Tibial artery (tissue), 4 donors: ENCODE data around the gene CARS2.
A peak's percentile ranks its signal among the peaks of the same experiment; 100 is the strongest.
"Not testable (repeated sequence)": the region's sequence is repeated elsewhere in the genome, so short reads cannot be mapped to it uniquely, and the experiment has no call there.

Experiments
- DNase-seq, 2 donors: peaks; one replicate each; pipeline ENCODE4 v3.0.0-alpha.2; 2019
- H3K27ac ChIP-seq, 2 donors: fragments of 200-600 bp; sonication (generic) in 1 of 2; 1 replicate in 1 of 2; 2 replicates in 1 of 2; pipeline ENCODE4 v1.5.1; 2018 to 2019; ENCODE audit warnings: mild to moderate bottlenecking in 1 of 2
- H3K27me3 ChIP-seq, 2 donors: fragments of 200-600 bp; sonication (generic) in 1 of 2; one replicate each; pipeline versions ENCODE4 v1.5.1 to v1.6.0; 2016 to 2019
- H3K36me3 ChIP-seq, 3 donors: fragments of 200-600 bp; sonication (generic) in 2 of 3; one replicate each; pipeline ENCODE4 v1.5.1; 2016 to 2019; ENCODE audit warnings: mild to moderate bottlenecking in 2 of 3
- H3K4me1 ChIP-seq, 4 donors: fragments of 200-600 bp; sonication (generic) in 2 of 4; 1 replicate in 3 of 4; 2 replicates in 1 of 4; pipeline ENCODE4 v1.5.1; 2016 to 2019
- H3K4me3 ChIP-seq, 2 donors: fragments of 200-600 bp; sonication (generic) in 1 of 2; 1 replicate in 1 of 2; 2 replicates in 1 of 2; pipeline ENCODE4 v1.5.1; 2018 to 2019; ENCODE audit warnings: mild to moderate bottlenecking in 2 of 2
- H3K9me3 ChIP-seq, 3 donors: fragments of 200-600 bp; sonication (generic) in 1 of 3; one replicate each; pipeline ENCODE4 v1.5.1; 2016 to 2019
- intact Hi-C: fragments of 100-400 bp; cut with DNase I; formaldehyde crosslinking; loops from one replicate; pipeline ENCODE4 v1.15.0; 2023; ENCODE audit warnings: low total_unique reads
- TF ChIP-seq, protein P1 (sequence below), 2 experiments: fragments of 200-600 bp in 1 of 2; fragments of 450-650 bp in 1 of 2; IDR thresholded peaks; one replicate each; pipeline ENCODE4 v1.5.1; 2017 to 2019; ENCODE audit warnings: antibody characterized with exemption in 2 of 2, mild to moderate bottlenecking in 1 of 2, moderate library complexity in 1 of 2

CARS2 gene

DNA sequence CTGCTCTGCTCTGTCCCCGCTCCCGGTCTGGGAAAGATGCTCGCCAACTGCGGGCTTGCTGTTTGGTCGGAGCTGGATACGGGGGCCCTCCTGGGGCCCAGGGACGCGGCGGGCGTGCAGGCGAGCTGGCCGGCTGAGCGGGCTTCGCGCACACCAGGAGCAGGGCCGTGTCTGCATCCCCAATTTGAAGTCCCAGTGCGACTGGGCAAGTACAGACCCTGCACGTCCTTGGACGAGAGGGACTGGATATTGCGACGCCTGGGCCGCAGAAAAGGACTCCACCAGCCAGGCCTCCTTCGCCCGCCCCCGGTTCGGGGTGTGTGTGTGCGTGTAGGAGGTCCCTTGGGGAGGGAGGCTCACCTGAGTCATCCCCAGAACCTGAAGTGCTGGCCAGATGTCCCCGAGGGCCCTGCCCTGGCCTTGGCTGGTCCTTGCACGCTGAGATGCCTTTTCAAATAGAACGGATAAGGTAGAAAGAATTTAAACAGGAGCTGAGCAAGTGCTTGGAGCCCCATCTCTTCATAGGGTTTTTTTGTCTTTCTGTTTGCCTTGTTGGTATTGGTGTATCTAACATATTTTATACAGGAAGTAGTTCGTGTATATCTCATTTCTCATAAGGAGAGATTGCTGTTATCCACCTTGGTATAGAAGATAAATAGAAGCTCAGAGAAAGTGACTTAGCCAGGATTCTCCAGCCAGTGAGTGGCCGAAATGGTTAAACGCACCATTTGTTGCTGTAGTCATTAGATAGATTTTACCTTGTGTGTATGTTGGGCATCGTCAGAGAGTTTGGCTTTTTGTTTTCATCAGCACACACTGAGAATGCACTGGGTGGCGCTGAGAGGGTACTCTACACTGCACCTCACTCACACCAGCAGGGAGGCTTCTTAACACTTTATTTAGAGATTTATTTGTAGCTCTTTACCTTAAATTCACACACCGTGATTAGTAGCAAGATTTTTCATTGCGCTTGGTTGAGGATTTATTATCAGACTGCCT lies 89.5 kb downstream of the CARS2 start:
- intact Hi-C loops: loop anchor here (10.0 kb wide), 1 partner anchor 438 kb away; no protein-coding TSS in a partner anchor
- Histone ChIP-seq H3K9me3 (no peaks in the 10 kb centered on the region), H3K27ac (peak overlapping the region; percentile 95 to 97), H3K27me3 (no peaks in the 10 kb centered on the region), H3K4me3 (peak overlapping the region; percentile 87 to 88), H3K36me3 (no peaks in the 10 kb centered on the region), H3K4me1 (peaks cover 8 to 38% (median 26%) of the 10 kb centered on the region in 4 donors)
- peak; percentile 38 to 77 for DNase-seq
- TF ChIP-seq, protein P1, sequence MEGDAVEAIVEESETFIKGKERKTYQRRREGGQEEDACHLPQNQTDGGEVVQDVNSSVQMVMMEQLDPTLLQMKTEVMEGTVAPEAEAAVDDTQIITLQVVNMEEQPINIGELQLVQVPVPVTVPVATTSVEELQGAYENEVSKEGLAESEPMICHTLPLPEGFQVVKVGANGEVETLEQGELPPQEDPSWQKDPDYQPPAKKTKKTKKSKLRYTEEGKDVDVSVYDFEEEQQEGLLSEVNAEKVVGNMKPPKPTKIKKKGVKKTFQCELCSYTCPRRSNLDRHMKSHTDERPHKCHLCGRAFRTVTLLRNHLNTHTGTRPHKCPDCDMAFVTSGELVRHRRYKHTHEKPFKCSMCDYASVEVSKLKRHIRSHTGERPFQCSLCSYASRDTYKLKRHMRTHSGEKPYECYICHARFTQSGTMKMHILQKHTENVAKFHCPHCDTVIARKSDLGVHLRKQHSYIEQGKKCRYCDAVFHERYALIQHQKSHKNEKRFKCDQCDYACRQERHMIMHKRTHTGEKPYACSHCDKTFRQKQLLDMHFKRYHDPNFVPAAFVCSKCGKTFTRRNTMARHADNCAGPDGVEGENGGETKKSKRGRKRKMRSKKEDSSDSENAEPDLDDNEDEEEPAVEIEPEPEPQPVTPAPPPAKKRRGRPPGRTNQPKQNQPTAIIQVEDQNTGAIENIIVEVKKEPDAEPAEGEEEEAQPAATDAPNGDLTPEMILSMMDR (IDR thresholded peaks at IDR 0.05): no peak

DNA sequence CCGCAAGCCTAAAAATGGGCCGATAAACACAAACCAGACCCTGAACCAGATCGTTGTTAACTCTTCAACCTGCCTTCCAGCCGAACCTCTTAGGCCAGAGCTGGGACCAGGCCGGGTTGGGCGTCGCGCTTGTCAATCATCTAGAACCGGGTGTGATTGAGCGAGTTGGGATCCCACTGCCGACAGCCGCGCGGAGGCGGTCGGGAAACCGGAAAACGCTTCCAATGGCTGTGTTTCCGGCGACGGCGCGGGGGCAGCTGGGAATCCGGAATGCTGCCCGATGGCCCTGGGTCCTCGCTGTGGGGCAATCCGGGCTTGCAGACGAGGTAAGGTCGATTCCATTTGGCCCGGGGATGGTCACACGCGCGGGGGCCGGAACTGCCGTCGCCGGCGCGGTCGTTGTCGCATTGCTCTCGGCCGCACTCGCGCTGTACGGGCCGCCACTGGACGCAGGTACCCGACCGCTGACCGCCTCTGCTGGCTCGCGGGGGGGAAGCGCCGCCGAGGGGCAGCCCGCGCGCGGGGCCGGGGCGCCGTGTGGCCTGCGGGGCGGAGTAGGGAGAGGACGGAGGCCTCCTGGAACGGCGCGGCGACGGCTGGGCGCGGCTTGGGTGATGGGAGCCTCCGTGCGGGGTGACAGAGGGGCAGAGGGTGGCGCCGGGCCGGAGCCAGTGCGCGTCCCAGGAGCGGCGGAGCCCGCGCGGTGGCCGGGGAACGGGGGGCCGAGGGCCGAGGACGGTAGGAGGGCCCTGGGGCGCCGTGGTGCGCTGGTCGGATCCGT lies 90.4 kb downstream of the CARS2 start, which contains the start of gene NAXD:
Gene NAXD (plus strand): TSS at position 224 of the 781 bp plus-strand sequence. CDS start 57 bp downstream, at position 281.
- intact Hi-C loops: loop anchor here (10.0 kb wide), 1 partner anchor 439 kb away; no protein-coding TSS in a partner anchor
- H3K9me3 ChIP-seq: no peaks in the 10 kb centered on the region
- H3K36me3 ChIP-seq: no peaks in the 10 kb centered on the region
- H3K4me3 ChIP-seq: peak within 1 kb of the TSS; percentile 87 to 88
- peak within 1 kb of the TSS; percentile 95 to 97 for H3K27ac ChIP-seq
- DNase-seq: peak; percentile 92 to 96
- TF ChIP-seq, protein P1 (IDR thresholded peaks at IDR 0.05): peak in 1 of 2 experiments; percentile 21
- no peaks in the 10 kb centered on the region for H3K27me3 ChIP-seq
- H3K4me1 ChIP-seq: peaks cover 8 to 38% (median 24%) of the 10 kb centered on the region in 4 donors

DNA sequence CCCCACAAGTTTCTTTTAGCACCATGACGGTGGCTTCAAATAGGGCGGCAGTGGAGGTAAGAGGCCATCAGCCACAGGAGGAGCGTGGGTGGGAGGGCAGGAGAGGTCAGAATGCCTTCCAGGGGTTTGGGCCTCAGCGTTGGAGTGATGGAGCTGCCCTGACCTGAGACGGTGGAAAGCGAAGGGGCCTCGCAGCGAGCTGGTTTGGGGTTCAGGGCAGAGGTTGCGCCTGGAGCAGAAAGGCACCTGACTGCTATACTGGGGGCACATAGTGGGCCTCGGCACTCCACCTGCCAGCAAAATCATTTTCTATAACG lies 91.0 kb downstream of the CARS2 start:
- H3K36me3 ChIP-seq: no peaks in the 10 kb centered on the region
- intact Hi-C loops: loop anchor here (10.0 kb wide), 1 partner anchor 440 kb away; no protein-coding TSS in a partner anchor
- TF ChIP-seq, protein P1 (IDR thresholded peaks at IDR 0.05): no peak

DNA sequence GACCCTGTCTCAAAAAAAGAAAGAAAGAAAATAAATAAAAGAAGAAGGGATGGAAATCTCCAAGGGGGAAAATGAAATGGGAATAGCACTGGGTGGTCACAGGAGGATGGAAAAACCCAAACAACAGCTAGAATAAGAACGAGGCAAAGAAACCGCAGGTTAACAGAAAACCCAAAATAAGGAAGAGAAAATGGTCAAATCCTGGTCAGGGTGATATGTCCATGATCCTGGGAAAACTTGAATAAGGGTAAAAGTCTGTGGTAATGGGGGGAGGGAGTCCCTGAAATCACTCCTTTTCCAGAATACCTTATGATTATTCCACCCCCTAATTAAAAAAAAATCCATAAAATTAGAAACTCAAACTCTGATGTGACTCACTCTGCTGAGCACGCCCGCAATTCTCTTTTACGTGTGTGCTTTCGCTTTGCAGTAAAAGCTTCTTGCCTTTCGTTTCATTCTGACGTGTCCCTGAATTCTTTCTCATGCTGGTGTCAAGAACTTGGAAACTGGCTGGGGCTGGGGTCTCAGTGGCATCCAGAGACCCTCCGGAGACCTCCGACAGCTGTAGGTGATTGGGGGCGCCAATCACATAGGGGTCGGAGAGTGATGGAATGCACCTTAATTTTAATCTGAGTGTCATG lies 94.8 kb downstream of the CARS2 start:
- no peak overlapping the region for H3K27ac ChIP-seq
- TF ChIP-seq, protein P1 (IDR thresholded peaks at IDR 0.05): no peak
- intact Hi-C loops: loop anchor here (10.0 kb wide), 1 partner anchor 444 kb away; no protein-coding TSS in a partner anchor

More for the DNA sequence above, 91.0 kb downstream of the CARS2 start:
- H3K4me3 ChIP-seq: peak overlapping the region; percentile 87 to 88
- no peak for DNase-seq
- H3K27ac ChIP-seq: peak overlapping the region; percentile 95 to 97
- peaks cover 8 to 35% (median 24%) of the 10 kb centered on the region in 4 donors for H3K4me1 ChIP-seq
- H3K9me3 ChIP-seq: no peaks in the 10 kb centered on the region
- no peaks in the 10 kb centered on the region for H3K27me3 ChIP-seq

DNA sequence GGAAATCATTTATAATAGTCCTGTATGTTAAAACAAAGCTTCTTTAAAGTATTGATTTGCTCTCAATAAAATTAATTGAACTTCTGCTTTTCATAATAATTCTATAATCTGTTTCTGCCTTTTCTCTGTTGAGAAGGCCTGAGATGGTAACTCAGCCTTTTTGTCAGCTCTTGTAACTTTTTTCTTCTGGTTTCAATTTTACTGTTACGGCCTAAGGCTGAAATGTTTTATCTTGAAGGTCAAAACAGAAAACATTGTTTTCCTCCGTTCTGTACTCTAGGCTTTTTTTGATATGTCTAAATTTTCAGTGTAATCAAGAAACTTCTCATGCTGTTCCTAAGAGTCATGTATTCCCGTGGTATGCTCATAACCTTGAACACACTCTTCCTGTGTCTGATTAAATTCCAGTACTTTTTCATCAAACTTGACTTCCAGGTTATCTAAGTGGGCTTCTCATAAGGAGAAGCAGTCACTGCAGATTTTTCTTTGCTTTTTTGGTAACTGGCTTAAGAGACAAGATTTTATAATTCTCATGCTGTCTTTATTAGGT lies 98.2 kb downstream of the CARS2 start:
- no peak overlapping the region for H3K4me3 ChIP-seq
- H3K36me3 ChIP-seq: no peaks in the 10 kb centered on the region
- H3K4me1 ChIP-seq: no peaks in the 10 kb centered on the region
- no peaks in the 10 kb centered on the region for H3K9me3 ChIP-seq
- TF ChIP-seq, protein P1 (IDR thresholded peaks at IDR 0.05): no peak
- no peak overlapping the region for H3K27ac ChIP-seq
- H3K27me3 ChIP-seq: no peaks in the 10 kb centered on the region
- no peak for DNase-seq
- intact Hi-C loops: no loop called here

More for the DNA sequence above, 94.8 kb downstream of the CARS2 start:
- Histone ChIP-seq H3K36me3 (no peaks in the 10 kb centered on the region), H3K27me3 (no peaks in the 10 kb centered on the region), H3K4me3 (no peak overlapping the region), H3K4me1 (peaks cover 0 to 7% (median 4%) of the 10 kb centered on the region in 4 donors), H3K9me3 (no peaks in the 10 kb centered on the region)
- DNase-seq: no peak

DNA sequence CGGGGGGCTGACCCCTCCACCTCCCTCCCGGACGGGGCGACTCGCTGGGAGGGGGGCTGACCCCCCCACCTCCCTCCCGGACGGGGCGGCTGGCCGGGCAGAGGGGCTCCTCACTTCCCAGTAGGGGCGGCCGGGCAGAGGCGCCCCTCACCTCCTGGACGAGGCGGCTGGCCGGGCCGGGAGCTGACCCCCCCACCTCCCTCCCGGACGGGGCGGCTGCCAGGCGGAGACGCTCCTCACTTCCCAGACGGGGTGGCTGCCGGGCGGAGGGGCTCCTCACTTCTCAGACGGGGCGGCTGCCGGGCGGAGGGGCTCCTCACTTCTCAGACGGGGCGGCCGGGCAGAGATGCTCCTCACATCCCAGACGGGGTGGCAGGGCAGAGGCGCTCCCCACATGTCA lies 99.6 kb downstream of the CARS2 start:
- H3K4me1 ChIP-seq, H3K4me3 ChIP-seq, H3K9me3 ChIP-seq, intact Hi-C loops, H3K27me3 ChIP-seq, DNase-seq, H3K36me3 ChIP-seq, H3K27ac ChIP-seq: not testable (repeated sequence)
